Brain microvascular endothelial cell (primary cell): Measurements from ENCODE around the gene KCNJ5.

ENCODE experiments used
- DNase-seq: peaks from one replicate; pipeline ENCODE4 v3.0.0-alpha.2; 2020
- H3K27ac ChIP-seq: fragments of 250-450 bp; sonication (Bioruptor Pico); 2 replicates; pipeline ENCODE4 v1.5.1; 2020; ENCODE audit warnings: mild to moderate bottlenecking, moderate library complexity
- H3K27me3 ChIP-seq: fragments of 250-450 bp; sonication (Bioruptor Pico); replicated peaks from 2 replicates; pipeline ENCODE4 v1.5.1; 2020; ENCODE audit warnings: mild to moderate bottlenecking
- H3K36me3 ChIP-seq: fragments of 250-450 bp; sonication (Bioruptor Pico); replicated peaks from 2 replicates; pipeline ENCODE4 v1.5.1; 2020; ENCODE audit warnings: mild to moderate bottlenecking
- H3K4me3 ChIP-seq: 2 replicates; pipeline ENCODE4 v1.5.1; 2011; ENCODE audit warnings: low read depth, mild to moderate bottlenecking, control low read depth, low read length, moderate library complexity
- CTCF ChIP-seq: IDR thresholded peaks from 2 replicates; pipeline ENCODE4 v1.5.1; 2011; ENCODE audit warnings: low read depth, mild to moderate bottlenecking, moderate library complexity, low read length, control low read depth, inconsistent platforms; ENCODE audit errors: missing control alignments
- in situ Hi-C: cut with HindIII; loops from 2 replicates; pipeline ENCODE4 v1.10.0; 2017; ENCODE audit warnings: low sequenced_read_pairs, low pct_ligation_motif_present

KCNJ5 gene

GRCh38 chr11:128848815-128849455 is 42.2 kb upstream of the KCNJ5 start:
- peak; percentile 90 for TF ChIP-seq CTCF
- no peak overlapping the region for H3K4me3 ChIP-seq
- H3K36me3 ChIP-seq, result no peaks in the 10 kb centered on the region
- H3K27ac ChIP-seq, result no peak overlapping the region
- no peaks in the 10 kb centered on the region for H3K27me3 ChIP-seq
- DNase-seq, result peak; percentile 57
- in situ Hi-C loops, result loop anchor here (25.0 kb wide), 1 partner anchor 687 kb away; no protein-coding TSS in a partner anchor

- Histone ChIP-seq H3K27me3 (no peaks in the 10 kb centered on the region), H3K4me3 (no peak overlapping the region), H3K36me3 (no peaks in the 10 kb centered on the region), H3K27ac (no peak overlapping the region)
- in situ Hi-C loops, result no loop called here
- no peak for TF ChIP-seq CTCF
- no peak for DNase-seq
Observed at GRCh38 chr11:128852327-128853023, 38.7 kb upstream of the KCNJ5 start.

- Histone ChIP-seq H3K27ac (no peak overlapping the region), H3K4me3 (no peak overlapping the region), H3K27me3 (no peaks in the 10 kb centered on the region), H3K36me3 (no peaks in the 10 kb centered on the region)
- in situ Hi-C loops, result no loop called here
- TF ChIP-seq CTCF, result no peak
- no peak for DNase-seq
Observed at GRCh38 chr11:128853559-128853958, 37.6 kb upstream of the KCNJ5 start.

- DNase-seq, result no peak
- Histone ChIP-seq H3K36me3 (no peaks in the 10 kb centered on the region), H3K4me3 (no peak overlapping the region), H3K27ac (no peak overlapping the region), H3K27me3 (no peaks in the 10 kb centered on the region)
- TF ChIP-seq CTCF, result no peak
- in situ Hi-C loops, result no loop called here
Observed at GRCh38 chr11:128854841-128855240, 36.3 kb upstream of the KCNJ5 start.

- TF ChIP-seq CTCF, result no peak
- H3K36me3 ChIP-seq, result no peaks in the 10 kb centered on the region
- H3K27ac ChIP-seq, result no peak overlapping the region
- in situ Hi-C loops, result no loop called here
- H3K4me3 ChIP-seq, result no peak overlapping the region
- no peak for DNase-seq
- no peaks in the 10 kb centered on the region for H3K27me3 ChIP-seq
Observed at GRCh38 chr11:128856241-128856640, 34.9 kb upstream of the KCNJ5 start.

- DNase-seq, result no peak
- no peaks in the 10 kb centered on the region for H3K36me3 ChIP-seq
- TF ChIP-seq CTCF, result no peak
Observed at GRCh38 chr11:128857341-128857740, 33.8 kb upstream of the KCNJ5 start.

More at GRCh38 chr11:128857341-128857740, 33.8 kb upstream of the KCNJ5 start:
- Histone ChIP-seq H3K27ac (no peak overlapping the region), H3K27me3 (no peaks in the 10 kb centered on the region), H3K4me3 (no peak overlapping the region)
- in situ Hi-C loops, result no loop called here
